Hepatocyte (in vitro differentiated cells): Measurements from ENCODE around the gene APOC1.

Experiments used
- EZH2 ChIP-seq: fragments of 200-600 bp; sonication (generic); IDR thresholded peaks from 2 replicates; pipeline ENCODE4 v1.6.1; 2016; ENCODE audit warnings: antibody characterized with exemption, mild to moderate bottlenecking, borderline replicate concordance
- TF ChIP-seq, protein P1 (sequence below): fragments of 200-600 bp; sonication (generic); IDR thresholded peaks from 2 replicates; pipeline ENCODE4 v1.5.1; 2016; ENCODE audit warnings: antibody characterized with exemption, mild to moderate bottlenecking; ENCODE audit not compliant: poor library complexity

DNA sequence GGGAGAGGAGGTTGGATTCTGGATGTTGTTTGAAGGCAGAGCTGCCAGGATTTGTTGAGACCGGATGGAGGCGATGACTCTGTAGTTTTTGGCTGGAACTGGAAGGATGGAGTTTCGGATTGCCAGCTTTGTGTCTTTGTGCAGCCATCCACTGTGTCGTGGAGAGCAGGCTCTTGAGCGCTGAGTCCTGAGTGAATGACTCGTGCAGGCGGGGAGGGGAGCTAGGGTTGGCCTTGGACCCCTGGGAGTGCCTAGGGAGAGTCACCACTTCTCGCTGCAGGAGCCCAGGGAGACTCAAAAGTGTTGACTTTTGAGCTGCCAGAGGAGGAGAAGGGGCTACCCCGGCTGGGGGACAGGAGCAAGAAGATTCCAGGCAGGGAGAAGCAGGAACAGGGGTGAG is 19.5 kb upstream of the APOC1 start:
- TF ChIP-seq, protein P1, sequence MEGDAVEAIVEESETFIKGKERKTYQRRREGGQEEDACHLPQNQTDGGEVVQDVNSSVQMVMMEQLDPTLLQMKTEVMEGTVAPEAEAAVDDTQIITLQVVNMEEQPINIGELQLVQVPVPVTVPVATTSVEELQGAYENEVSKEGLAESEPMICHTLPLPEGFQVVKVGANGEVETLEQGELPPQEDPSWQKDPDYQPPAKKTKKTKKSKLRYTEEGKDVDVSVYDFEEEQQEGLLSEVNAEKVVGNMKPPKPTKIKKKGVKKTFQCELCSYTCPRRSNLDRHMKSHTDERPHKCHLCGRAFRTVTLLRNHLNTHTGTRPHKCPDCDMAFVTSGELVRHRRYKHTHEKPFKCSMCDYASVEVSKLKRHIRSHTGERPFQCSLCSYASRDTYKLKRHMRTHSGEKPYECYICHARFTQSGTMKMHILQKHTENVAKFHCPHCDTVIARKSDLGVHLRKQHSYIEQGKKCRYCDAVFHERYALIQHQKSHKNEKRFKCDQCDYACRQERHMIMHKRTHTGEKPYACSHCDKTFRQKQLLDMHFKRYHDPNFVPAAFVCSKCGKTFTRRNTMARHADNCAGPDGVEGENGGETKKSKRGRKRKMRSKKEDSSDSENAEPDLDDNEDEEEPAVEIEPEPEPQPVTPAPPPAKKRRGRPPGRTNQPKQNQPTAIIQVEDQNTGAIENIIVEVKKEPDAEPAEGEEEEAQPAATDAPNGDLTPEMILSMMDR: no peak
- no peak for TF ChIP-seq EZH2
